HG02610 (cell line): ENCODE results near the gene ERCC8.
A peak's percentile ranks its signal among the peaks of the same experiment; 100 is the strongest.
"Not testable (repeated sequence)": the region's sequence is repeated elsewhere in the genome, so short reads cannot be mapped to it uniquely, and the experiment has no call there.

Experiments
- ATAC-seq: cut with Tn5 transposase; IDR thresholded peaks from one replicate; pipeline ENCODE4 v1.9.1; 2021; ENCODE audit warnings: mild to moderate bottlenecking, moderate library complexity; ENCODE audit not compliant: unreplicated experiment

Gene ERCC8, protein sequence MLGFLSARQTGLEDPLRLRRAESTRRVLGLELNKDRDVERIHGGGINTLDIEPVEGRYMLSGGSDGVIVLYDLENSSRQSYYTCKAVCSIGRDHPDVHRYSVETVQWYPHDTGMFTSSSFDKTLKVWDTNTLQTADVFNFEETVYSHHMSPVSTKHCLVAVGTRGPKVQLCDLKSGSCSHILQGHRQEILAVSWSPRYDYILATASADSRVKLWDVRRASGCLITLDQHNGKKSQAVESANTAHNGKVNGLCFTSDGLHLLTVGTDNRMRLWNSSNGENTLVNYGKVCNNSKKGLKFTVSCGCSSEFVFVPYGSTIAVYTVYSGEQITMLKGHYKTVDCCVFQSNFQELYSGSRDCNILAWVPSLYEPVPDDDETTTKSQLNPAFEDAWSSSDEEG

DNA sequence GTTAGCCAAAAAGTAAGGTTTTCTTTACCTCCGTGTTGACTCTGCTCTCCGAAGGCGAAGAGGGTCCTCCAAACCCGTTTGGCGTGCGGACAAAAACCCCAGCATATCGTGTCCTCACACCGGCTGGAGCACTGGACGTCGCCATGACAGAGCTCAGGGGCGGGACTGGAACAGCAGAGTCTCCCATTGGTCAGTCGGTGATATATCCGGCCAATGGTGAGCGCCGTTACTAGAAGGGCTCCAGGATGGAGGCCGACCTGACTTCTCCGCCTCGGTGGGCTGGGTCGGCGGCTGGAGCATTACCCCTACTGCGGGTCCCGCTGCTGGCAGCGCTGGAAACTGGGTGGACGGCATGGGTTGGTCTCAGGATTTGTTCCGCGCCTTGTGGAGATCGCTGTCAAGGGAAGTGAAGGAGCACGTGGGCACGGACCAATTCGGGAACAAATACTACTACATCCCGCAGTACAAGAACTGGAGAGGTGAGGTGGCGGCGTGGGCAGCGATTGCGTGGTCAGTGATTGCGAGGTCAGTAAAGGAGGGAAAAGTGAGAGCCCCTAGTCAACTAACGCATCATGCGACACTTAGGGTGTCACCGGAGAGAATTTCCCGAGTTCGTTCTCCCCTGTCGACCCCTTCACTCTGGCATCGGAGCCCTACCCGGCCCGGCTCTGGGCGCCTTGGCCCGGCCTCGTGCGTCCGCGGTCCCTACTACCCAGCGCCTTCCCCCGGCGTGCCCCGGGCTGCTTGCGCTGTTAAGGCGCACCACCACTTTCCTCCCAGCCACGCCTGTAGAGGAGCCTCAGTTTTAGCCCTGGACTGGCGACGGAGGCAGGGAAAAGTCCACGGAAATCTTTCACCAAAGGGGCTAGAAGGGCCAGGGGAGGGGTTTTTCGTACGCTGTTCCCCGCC, at the start of gene ERCC8, which contains the start of gene NDUFAF2:
Gene ERCC8 (minus strand): TSS at position 167 of the 909 bp plus-strand sequence. CDS start 62 bp downstream, at position 105.
Gene NDUFAF2 (plus strand): TSS at position 302 of the 909 bp plus-strand sequence. CDS start 51 bp downstream, at position 353.
- ATAC-seq = peak; percentile 99

DNA sequence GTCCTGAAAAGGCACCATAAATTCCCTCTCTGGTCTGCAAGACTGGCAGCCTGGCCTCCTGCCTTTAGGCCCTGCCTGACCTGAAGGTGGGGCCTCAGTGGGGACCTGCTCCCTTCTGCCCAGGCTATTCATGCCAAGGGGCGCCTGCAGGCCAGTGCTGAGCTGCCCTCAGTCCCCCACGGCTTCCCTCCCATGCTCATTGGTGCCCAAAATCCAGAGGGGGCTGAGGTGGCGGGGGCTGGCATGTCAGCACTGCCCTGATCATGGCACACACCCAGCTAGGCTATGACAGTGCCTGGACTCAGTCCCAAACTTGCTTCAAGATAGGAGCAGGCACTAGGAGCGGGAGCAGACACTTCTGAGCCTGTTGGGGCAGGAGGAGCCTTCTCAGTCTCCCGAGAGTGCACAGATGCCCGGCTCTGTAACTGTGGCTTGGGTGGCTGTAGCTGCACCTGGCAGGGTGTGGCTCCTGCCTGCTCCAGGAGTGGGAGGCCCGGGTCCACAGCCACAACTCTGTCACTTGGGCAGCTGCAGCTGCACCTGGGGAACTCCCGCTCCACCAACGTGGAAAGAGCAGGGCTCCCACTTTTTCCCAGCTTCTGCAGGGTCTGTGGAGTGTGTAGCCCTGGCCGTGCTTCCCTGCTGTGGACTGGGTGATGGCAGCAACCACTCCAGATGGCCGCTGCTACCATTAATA, 49.2 kb upstream of the ERCC8 start:
- ATAC-seq = no peak

DNA sequence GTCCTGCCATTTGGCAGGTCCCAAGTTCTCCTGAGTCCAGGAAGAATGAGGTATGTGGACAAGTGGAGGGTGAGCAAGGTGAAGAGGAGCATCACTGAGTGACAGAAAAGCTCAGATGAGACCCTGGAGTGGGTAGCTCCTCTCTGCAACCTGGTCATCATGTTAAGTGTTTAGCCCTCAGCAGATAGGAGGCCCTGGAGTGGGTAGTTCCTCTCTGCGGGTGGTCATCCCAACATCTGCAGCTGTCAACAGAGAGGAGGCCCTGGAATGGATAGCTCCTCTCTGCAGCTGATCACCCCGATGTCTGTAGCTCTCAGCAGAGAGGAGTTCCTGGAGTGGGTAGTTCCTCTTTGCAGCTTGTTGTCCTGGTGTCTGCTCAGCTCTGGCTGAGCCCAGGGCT, 48.6 kb upstream of the ERCC8 start:
- ATAC-seq = no peak

DNA sequence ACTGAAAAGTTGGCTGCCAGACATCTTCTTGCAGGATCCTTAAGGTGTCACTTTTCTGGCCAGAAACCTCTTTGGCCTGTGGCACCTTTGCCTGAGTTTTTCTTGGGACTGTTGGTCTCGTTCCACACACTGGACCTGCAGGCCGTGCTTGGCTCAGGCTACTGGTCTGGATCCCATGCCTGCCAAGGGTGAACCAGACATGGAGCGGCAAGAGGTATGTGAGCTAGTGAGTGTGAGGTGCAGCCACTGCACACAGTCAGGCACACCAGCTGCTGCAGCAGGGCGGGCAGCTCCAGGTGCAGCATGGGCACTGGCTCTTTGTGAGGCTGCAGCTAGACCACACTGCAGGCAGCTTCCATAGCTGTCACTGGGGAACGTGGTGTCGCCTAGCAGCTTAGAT, 48.0 kb upstream of the ERCC8 start:
- ATAC-seq = no peak

DNA sequence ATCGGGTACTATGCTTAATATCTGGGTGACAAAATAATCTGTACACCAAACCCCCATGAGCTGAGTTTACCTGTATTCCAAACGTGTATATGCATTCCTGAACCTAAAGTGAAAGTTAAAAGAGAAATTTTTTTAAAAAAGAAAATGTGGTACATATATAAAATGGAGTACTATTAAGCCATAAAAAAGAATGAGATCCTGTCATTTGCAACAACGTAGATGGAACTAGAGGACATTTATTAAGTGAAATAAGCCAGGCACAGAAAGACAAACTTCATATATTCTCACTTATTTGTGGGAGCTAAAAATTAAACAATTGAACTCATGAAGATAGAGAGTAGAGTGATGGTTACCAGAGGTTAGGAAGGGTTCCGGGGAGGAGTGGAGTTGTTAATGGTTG, 44.9 kb upstream of the ERCC8 start:
- ATAC-seq = no peak

DNA sequence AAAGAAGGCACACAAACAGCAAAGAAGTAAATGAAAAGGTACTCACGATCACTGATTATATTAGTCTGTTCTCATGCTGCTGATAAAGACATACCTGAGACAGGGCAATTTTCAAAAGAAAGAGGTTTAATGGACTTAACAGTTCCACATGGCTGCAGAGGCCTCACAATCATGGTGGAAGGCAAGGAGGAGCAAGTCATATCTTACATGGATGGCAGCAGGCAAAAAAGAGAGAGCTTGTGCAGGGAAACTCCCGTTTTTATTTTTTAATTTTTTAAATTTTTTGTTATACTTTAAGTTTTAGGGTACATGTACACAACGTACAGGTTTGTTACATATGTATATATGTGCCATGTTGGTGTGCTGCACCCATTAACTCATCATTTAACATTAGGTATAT, 37.3 kb upstream of the ERCC8 start:
- ATAC-seq = not testable (repeated sequence)

DNA sequence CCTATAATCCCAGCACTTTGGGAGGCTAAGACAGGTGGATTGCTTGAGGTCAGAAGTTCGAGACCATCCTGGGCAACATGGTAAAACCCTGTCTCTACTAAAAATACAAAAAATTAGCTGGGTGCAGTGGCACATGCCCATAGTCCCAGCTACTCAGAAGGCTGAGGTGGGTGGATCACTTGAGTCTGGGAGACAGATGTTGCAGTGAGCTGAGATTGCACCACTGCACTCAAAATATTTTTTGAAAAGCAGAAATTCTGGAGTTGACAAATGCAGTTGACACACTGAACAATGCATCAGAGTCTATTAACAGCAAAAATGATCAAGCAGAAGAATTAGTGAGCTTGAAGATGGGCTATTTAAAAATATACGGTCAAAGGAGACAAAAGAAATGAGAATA, 35.6 kb upstream of the ERCC8 start:
- ATAC-seq = no peak

DNA sequence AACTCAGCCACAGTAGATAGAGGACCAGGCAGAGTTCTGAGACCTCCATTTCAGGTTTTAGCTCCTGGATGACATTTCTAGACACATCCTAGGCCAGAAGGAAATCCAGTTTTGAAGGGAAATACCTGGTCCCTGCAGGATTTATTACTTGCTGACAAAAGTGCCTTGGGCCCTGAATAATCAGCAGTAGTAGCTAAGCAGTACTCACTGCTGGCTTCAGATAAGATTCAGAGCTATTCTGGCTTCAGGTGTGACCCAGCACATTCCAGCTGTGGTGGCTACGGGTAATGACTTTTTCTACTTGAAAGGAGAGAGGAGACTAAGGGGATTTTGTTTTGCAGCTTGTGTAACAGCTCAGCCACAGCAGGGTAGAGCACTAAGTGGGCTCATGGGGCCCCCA, 34.1 kb upstream of the ERCC8 start:
- no peak for ATAC-seq

DNA sequence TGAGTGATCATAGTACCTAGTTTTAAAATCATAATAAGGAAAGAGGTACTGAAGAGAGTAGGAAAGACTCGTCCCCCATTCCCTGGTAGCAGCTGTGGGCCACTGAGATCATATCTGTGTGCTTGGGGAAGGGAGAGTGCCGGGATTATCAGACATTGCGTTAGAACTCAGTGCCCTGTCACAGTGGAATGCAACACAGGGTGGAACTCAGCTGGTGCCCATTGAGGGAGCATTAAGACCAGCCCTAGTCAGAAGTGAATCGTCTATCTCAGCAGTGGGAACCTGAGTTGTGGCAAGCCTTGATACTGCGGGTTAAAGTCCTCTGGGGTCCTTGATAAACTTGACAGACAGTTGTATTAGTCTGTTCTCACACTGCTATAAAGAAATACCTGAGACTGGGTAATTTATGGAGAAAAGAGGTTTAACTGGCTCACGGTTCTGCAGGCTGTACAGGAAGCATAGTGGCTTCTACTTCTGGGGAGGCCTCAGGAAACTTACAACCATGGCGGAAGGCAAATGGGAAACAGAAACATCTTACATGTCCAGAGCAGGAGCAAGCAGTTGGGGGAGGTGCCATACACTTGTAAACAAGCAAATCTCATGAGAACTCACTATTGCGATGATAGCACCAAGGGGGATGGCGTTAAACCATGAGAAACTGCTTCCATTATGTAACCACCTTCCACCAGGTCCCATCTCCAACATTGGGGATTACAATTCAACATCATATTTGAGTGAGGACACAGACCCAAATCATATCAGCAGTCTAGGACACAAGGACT, 33.3 kb upstream of the ERCC8 start:
- ATAC-seq = no peak

DNA sequence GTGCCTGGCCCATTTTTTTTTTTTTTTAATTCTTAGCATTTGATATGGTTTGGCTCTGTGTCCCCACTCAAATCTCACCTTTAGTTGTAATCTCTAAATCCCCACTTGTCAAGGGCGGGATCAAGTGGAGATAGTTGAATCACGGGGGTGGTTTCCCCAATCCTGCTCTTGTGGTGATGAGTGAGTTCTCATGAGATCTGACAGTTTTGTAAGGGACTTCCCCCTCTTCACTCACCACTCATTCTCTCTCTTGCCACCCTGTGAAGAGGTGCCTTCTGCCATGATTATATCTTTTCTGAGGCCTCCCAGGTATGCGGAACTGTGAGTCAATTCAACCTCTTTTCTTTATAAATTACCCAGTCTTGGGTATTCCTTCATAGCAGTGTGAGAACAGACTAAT, 27.4 kb upstream of the ERCC8 start:
- ATAC-seq = peak; percentile 34

DNA sequence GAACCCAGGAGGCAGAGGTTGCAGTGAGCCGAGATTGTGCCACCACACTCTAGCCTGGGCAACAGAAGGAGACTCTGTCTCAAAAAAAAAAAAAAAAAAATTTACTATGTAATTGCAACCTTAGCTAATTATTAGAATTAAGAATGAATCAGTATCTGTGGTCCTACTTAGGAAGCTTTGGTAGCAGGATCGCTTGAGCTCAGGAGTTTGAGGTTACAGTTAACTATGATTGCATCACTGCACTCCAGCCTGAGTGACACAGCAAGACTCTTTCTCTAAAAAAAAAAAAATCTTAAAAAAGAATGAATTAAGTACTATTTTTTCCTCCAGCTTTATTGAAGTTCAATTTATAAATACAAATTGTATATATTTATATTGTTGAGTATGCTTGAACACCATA, 16.8 kb upstream of the ERCC8 start:
- no peak for ATAC-seq

DNA sequence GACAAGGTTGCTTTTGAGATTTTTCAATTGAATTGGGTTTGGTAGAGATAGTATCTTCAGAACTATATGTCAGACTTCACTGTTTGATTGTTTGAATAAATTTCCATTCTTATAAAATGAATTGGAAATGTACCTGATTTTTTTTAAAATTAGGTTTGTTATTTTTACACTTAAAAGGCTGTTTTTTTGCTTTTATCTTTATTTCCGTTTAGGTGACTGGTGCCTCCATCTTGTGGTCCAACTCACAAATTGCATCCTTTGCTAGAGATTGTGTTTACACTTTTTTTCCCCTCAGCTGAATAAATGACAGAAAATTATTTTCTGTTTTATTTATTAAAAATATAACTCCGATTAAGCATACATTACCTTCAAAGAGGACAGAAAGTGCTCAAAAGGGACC, 15.7 kb upstream of the ERCC8 start:
- no peak for ATAC-seq

DNA sequence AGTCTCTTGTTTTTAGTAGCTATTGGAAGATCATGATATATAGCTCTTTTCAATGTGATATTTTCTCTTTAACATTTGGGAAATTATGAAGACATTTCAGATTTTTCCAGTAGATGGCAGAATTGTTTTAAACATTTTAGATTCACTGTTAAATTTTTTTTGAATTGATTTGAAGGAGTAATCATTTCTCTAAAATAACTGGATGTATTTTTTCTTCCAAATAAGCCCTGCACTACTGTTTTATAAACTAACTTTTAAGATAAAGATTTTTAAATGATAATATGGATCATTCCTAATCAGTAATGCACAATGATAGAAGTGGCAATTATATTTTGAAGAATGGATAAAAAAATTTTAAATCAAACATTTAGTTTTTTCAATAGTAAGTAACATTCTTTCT, 14.3 kb upstream of the ERCC8 start:
- no peak for ATAC-seq

DNA sequence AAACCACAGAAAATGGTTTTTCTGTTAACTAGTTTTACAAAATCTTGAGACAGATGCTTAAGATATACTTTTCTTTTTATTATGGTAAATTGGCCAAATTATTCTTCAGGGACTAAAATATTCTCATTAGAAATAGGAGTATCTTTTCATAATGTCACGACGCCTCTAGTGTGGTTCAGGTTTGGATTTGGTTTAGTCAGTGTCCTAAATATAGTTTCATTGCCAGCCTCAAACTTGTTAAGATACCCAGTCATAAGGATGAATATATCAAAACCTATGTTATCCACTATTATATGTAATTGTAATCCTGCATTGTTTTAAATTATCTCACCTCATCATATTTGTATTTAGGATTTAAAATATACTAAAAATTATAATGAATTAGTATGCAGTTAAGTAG, 13.8 kb upstream of the ERCC8 start:
- no peak for ATAC-seq

DNA sequence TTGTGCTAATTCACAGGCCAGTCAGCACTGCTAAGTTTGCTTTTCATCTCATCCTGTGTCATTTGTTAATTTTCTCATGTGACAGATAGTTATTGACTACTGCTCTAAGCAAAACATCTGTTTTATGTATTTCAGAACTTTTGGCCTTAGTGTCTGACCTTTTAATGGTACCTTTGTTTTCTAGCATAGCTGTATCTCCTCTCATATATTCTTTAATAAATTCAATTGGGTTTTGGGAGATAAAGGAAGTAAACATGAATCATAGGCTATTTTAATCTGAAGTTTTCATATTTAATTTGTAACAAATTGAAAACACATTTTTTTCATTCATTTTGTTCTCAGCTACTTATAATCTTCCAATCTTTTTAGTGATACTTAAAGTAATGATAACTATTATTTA, 13.2 kb upstream of the ERCC8 start:
- no peak for ATAC-seq

DNA sequence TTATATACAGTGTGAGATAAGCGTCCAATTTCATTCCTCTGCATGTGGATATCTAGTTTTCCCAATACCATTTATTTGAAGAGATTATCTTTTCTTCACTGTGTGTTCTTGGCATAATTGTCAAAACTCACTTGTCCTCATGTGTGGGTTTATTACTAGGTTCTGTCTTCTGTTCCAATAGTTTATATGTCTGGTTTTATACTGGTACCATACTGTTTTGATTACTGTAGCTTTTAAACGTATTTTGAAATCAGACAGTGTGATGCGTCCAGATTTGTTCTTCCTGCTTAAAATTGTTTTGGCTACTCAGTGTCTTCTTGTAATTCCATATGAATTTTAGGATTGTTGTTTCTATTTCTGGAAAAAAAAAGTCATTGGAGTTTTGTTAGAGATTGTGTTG, 10.4 kb upstream of the ERCC8 start:
- ATAC-seq = no peak

DNA sequence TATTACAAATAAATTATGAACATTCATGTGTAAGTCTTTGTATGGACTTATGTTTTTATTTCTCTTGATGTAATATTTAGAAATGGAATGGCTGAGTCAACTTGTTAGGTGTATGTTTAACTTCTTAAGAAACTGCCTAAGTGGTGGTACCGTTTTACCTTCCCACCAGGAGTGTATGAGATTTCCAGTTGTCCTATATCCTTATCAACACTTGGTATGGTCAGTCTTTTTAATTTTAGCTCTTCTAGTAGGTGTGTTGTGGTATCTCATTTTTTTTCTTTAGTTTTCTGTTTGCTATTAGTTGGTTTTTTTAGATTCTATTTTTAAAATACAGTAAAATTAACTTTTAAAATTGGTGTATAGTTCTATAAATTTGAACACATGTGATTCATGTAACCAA, 3.9 kb upstream of the ERCC8 start:
- ATAC-seq = no peak

DNA sequence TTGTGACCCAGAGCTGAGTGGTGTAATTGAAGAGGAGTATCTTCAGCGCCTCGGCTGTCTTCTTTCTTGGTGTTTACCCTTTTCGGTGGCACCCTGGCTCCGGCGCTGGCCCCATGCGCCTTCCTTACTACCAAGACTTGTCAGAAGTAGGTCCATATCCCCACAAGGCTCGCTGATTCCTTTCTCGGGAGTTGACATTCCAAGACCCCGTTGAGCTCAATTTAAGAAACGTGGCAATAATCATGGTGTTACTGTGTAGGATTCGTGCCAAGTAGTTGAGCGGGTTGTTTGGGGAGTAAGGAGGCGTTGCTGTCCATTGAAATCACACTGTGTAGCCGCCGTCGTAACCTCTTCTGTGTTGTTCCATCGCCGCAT, 930 bp upstream of the ERCC8 start:
- ATAC-seq = peak; percentile 15

DNA sequence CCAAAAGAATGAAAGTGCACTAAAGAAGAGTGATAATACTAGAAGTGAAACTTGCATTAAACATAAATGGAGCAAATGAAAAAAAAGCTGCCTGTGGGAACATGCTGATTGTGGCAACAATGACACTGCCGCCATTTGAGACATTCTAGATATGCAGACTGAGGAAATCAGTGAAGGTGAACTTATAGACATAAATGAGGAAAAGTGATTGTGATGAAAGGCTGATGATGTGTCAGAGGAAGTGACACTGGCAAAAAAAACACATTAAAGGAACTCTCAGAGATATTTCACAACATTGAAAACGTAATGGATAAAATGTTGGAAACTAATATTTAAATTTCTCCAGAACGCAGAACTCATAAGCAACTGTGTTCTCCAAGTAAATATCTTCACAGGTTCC, 1.2 kb downstream of the ERCC8 start:
- no peak for ATAC-seq

DNA sequence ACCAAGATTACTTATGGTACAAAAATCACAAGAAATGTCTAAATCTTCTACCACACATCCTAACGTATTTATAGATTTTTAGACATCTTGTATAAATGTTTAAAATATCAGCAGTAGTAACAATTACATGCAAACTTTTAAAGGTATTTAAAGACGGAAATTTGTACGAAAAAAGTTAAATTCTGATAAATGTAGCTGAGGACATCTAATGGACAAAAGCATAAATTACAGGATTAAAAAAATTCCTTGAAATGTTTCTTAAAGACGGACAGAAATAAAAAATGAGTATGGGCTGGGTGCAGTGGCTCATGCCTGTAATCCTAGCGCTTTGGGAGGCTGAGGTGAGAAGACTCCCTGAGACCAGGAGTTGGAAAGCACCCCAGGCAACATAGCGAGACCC, 15.8 kb downstream of the ERCC8 start:
- no peak for ATAC-seq

DNA sequence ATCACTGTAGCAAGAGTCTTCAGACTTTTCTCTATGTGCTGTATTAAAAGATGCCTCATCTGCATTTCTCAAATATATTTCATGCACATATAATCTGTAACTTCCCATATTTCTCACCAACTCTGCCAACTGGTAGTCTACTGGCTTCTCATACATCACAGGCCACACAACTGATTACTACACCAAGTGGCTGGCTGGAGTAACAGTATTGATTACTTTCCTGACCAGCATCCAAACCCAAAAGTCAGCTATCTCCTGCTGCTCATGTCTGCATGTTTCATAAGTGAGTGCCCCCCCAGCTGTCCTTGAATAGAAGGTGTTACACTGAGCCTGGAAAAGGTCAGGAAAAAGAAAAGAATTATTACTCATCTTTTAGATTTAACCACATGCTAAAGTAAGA, 17.4 kb downstream of the ERCC8 start:
- no peak for ATAC-seq
